Globus pallidus (tissue), 1 donor: ENCODE measurements around the gene ADGRA1.

ENCODE experiments used
- DNase-seq: peaks from one replicate; pipeline ENCODE4 v3.0.0-alpha.2; 2015; ENCODE audit warnings: low spot score

Gene ADGRA1

DNA sequence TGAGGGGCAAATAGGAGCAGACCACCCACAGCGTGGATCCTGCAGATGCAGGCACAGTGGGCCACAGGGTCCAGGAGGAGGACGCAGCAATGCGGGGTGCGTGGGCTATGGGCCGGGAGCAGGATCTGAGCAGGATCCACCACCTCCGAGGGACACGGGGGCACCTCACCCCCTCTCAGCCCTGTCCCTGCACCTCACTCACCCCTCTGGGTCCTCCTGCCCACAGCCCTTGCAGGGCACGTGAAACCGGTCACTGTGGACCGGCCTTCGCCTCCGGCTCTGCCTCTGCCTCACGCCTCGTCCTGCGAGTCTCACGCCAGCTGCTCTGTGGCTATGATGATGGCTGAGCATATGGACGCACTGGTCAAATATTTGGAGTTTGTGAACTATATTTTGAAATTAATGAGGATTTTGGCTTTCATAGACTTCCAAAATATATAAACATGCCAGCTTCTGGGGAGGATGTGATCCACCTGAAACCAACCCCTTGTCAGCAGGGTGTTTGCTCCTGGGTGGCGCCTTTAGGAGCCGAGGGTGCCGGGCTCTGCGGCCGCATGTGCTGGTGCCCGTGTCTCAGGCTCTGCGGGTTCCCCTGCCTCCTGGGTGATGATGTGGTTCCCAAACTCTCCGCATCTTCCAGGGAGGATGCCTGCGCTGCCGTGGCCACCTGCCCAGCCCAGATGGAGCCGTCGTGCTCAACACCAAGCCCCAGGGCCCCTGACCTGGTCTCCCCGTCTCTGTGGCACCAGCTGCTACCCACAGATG is 11.3 kb upstream of the ADGRA1 start:
- no peak for DNase-seq

DNA sequence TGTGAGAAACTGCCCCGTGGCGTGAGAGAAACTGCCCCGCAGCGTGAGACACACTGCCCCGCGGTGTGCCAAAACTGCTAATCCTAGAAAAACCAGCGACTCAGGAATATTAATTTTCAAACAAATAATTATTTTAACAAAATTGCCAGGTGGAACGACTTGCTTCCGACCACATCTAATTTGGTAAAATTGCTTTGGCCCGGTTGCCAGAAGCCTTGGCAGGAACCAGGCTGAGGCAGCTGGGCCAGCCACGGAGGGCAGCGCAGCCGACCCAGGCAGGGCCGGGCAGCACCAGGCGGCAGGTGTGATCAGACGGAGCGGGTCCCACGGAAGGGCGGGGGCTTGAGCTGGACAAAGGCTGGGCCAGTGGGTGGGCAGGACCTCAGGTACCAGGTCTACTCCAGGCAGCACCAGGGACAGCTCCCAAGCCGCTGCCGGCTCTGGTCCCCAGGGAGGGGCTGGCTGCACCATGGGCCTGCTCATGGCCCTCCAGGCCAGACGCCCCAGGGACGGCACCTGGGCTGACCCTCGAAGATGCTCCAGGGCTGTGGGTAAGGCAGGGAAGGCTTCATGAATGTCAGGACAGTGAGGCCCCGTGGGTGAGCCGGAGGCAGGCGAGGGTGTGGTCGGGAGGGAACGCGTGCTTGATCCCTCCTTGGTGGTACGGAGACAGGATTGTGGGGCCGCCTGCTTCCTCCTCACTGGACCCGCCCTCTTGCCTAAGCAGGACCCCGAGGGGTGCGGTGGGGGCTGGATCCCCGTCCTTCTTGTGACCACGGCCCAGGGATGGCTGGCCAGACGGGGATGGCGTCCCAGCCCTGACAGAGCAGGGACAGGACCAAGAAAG is 7.7 kb upstream of the ADGRA1 start:
- DNase-seq, result no peak

GRCh38 chr10:133080683-133081040 is 7.1 kb upstream of the ADGRA1 start:
- no peak for DNase-seq

DNA sequence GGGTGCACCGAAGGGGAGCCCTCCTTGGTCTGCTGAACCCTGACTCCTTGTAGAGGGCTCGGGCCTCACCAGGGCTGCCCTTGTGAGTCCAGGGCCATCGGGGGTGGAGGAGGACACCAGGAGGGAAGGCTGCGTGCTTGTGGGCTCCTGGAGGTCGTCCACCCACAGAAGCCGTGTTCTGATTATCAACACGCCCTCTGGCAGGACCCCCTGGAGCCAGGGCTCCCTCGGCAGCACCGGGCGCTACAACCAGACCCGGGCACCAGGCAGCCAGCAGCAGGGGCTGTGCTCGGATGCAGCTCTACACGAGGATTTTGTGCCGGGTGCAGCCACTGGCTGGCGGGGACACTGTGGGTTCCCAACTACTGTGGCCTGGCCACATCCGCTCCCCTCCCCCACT is 6.1 kb upstream of the ADGRA1 start:
- DNase-seq, result no peak

DNA sequence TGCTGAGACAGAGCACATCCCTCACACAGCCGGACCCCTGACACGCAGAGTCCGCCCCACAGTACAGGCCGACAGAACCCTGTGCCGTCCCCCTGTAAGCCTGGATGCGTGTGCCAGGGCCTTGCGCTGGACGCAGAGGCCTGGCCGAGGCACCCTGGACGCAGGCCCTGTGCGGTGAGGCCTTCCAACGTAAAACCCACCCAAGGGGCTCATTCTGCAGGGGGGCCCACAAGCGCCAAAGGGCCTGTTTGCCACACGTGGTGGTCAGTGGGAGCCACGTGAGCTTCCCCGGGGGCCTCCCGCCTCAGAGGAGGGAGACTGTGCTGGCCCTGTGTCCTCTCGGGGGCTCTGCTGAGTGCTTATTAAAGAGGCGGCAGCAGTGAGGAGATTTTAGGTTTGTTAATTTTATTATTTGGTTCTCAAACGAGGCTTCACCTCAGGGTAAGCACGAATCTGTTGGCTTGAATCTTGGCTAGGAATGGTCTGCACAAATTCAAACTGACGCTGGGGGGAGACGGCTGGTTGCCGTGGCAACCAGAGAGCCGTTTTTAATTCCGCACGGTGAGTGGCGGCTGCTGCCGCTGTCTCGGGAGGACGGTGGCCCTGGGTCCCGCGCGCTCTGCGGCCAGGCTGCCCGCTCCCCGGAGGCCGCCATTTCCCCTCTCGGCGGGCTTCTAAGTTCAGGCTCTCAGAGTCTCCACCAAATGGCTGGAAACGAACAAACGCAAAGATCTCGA is 4.9 kb upstream of the ADGRA1 start:
- DNase-seq, result no peak

DNA sequence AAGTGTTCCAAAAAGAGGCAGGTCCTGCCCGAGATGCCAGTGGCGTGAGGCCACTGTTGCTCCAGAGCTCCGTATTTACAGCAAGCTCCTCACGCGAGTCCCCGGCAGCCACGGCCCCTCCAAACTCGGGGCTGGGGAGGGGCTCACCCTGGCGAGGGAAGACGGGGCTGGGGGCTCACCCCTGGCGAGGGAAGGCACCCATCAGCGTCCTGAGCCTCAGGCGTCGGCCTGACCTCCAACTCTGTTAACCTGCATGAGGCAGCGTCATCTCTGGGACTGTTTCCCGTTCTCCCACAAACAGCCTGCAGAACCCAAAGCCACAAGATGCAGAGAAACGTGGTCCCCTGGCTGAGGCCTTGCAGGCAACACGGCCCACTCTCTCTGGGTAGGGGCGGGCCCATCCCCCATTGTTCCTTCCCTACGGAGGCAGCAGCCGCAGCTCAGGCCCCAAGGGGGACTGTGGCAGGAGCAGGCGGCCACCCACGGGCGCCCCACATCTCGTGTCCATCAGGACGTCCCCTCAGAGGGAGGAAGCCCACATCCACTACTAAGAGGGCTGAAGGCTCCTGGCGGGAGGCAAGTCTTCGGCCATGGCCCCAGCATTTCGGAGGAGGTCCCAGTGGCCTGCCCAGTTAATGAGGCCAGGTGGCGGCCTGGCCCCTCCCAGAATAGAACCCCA is 4.2 kb upstream of the ADGRA1 start:
- no peak for DNase-seq

DNA sequence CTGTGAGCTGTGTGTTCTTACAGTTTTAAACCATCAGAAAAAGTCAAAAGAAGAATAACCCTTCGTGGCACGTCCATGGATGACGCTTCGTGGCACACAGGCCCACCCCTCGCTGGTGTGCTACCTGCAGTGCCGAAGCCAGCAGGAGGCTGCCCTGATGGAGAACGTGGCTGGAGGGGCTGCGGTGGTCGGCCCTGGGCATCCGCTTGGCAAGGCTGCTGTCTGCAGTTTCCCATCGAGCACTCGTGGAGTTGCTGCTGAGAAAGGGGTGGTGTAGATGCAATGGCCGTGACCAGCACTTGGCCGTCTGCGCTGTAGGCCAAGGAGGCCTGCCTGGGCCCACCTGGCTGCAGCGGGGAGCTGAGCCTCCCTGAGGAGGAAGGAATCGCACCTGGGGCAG is 3.2 kb upstream of the ADGRA1 start:
- no peak for DNase-seq

DNA sequence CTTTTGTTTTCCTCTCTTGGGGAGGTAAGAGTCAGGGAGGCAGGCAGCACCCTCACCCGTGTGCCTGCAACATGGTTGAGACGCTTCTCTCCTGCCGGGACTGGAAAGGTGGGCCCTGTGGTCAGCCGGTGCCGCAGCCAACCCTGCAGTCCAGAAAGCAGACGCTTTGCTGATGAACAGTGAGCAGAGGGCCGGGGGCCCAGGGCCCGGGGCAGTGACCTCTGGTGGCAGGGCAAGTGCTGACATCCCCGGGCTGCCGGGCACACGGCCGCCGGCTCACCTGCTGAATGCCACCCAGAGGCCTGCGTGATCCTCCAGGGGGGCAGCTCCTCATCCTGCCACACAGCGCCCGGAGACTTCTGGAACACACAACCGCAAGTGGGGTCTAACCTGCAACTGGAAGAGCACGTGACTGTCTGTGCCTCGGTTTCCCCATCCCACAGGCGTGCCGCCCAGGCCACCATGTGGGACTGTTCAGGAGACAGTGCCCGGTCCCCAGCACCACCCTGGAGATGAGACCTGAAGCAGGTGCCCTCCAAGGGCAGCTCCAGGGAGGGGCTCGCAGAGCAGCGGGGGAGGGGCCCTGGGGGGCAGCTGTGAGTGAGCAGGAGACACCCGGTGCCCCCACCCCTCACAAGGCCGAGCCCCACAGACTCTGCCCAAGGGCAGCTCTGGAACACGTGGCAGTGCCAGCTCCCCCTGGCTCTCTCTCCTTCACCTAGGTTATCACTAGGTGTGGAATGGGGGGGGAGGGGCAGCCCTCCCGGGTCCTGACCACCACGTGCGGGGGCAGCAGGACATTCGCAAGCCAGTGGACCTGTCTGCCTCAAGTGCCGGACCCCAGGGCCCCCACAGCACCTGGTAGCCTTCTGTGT is 2.2 kb upstream of the ADGRA1 start:
- no peak for DNase-seq

GRCh38 chr10:133086247-133086646 is 1.5 kb upstream of the ADGRA1 start:
- DNase-seq, result no peak

- no peak for DNase-seq
Measured at GRCh38 chr10:133087045-133087678, 562 bp upstream of the ADGRA1 start.

GRCh38 chr10:133088179-133088955 is 643 bp downstream of the ADGRA1 start:
- no peak for DNase-seq

DNA sequence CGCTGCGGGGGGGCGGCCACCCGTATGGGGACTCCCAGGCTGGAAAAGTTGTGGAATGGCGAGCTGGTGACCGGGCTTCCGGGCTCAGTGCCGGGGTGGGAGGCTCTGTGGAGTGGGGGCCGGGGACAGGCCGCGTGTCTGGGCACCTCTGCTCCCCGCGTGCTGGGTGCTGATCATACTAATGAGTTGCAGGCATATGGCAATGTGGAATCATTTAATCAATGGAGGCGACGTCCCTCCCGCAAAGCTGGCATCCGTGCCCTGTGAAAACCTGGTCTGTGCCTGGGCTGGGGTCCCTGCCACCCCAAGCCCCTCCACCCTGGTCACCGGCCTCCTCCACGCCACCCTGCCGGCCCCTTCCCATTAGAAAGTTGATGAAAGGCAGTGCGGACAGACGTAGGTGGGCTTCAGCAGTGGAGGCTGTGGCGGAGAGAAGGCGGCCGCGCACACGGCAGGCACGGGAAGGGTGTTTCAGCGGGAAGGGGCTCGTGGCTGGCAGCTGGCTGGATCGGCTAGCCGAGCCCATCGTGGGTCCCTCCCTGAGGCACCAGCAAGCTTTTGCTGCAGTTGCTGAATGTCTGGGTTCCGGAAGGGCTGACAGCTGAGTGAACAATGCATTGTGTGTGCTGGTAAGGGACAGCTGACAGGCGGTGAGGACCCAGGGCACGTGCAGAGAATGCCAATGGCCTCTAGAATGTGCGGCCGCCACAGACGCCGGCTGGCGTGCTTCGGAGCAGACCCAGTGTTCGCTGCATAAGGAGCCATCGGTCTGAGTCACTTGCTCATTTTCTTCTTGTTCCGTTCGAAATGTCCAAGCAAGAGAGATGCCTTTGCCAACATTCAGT is 1.5 kb downstream of the ADGRA1 start:
- peak; percentile 96 for DNase-seq

GRCh38 chr10:133090101-133090500 is 2.4 kb downstream of the ADGRA1 start:
- DNase-seq, result no peak

DNA sequence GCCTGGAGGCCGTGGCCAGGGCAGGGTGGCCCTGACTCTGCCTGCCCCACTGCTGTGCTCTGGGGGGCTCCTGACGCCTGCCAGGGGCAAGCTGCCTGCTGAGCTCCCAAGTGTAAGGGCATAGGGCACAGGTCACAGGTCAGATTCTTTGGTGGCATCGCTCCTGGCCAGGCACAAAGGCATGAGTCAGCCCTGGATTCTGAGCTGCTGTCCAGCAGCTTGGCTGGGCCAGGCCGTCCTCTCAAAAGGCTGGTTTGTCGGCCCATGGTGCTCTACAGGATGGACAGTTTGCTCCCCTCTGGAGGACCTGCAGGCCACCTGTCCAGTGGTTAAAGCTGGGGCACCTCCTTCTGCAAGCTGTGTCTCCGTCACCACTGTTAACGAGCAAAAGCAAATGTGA is 2.9 kb downstream of the ADGRA1 start:
- DNase-seq, result no peak

DNA sequence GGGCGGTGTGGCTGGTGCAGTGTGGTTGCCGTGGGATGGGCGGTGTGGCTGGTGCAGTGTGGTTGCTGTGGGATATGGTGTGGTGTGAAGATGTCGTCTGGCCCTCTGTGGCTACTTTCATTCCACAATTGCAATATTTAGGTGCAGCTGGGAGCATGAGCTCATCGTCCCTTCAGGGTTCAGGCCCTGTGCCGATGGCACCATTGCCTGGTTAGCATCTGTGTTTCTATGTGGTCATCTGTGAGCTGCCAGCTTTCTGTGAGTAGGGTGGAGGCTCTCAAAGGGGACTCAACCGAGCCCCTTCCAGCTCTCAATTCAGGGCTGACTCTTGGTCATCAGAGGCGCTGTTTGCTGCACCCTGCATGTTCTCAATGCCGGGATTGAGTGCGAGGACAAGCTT is 3.6 kb downstream of the ADGRA1 start:
- peak; percentile 45 for DNase-seq

DNA sequence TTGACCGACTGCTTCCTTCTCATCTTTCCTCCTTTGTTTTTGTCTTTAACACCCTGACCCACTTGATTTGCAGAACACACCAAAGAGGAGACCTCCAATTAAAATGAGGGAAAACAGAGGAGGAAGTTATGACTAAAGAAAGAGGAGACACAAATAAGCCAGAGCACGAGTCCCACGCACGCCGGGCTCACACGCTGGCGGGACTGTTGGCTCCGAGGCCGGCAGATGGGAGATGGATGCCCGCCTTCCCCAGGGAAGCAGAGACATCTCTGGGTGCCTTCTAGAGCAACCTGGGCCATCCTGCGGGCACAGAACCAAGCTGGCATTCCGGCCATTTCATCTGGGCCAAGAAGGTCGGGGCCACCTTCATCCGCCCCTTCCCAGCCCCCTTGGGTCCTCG is 5.6 kb downstream of the ADGRA1 start:
- no peak for DNase-seq

DNA sequence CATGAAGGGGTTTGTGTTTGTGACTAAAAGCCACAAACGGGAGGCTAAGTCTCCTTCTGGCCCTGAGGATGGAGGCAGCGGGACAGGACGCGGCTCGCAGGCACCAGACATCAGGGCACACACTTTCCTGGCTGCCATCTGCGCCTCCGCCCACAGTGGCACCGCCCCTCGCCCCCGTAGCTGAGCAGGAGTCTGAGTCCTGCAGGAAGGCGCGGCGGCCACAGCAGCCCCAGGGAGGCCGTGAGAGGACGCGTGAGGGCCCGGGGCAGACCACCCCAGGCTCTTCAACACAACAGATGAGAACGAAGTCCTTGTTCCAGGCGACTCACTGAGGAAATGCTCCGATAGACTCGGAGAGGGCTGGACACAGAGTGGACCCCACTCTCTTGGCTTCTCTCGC is 6.6 kb downstream of the ADGRA1 start:
- no peak for DNase-seq

DNA sequence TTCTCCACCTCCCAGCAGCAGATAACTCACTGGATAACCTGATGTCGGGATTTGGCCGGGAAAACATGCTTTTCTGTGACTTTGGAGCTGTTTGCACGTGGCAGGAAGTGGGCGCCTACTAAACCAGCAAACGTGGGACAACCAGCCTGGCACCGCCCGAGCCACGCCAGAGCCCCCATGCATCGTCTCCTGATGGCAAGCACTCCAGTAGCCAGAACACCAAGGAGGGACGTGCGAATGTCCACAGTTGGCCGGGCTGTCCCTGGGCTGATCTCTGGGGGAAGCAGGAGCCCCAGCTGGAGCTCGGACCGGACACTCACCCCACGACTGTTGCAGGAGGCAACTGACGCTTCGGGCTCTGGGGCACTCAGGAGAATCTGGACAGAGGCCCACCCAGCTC is 7.1 kb downstream of the ADGRA1 start:
- no peak for DNase-seq

DNA sequence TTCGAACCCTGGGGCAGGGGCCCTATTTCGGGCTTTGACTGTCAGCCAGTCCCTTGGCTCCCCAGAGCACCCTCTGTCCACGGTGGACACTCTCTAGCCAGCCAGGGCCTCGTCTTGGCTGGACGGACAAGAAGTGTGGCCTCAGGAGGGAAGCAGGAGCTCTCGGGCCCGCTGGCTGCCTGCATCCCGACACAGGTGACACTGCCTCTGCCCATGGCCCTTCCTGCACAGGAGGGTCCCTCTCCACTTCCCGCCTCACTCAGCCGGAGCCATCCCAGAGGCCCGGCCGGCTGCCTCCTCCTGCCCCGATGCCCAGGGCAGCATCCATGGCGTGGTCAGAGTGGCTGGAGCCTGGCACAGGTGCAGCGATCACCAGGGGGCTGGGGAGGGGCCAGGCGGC is 7.9 kb downstream of the ADGRA1 start:
- no peak for DNase-seq
